Skeletal muscle tissue (tissue), 4 donors: ENCODE data around the gene USB1. TPM values are rescaled to one million over a fixed set of nuclear protein-coding genes. Genes with fewer than 3 reads are reported as not detected.

Experiments
- H3K27ac ChIP-seq: one replicate; pipeline ENCODE4 v1.7.0; 2013; ENCODE audit warnings: mild to moderate bottlenecking, low read depth, low read length, inconsistent platforms
- H3K27me3 ChIP-seq, 3 donors: one replicate each; pipeline ENCODE4 v1.7.0; 2013; ENCODE audit warnings: low read length in 3 of 3; ENCODE audit not compliant: control insufficient read depth in 3 of 3, insufficient read depth in 3 of 3
- H3K36me3 ChIP-seq, 3 donors: one replicate each; pipeline ENCODE4 v1.7.0; 2013; ENCODE audit warnings: low read length in 3 of 3; ENCODE audit not compliant: control insufficient read depth in 3 of 3, insufficient read depth in 3 of 3
- H3K4me1 ChIP-seq, 3 donors: one replicate each; pipeline ENCODE4 v1.7.0; 2013; ENCODE audit warnings: low read length in 3 of 3, mild to moderate bottlenecking in 3 of 3; ENCODE audit not compliant: control insufficient read depth in 3 of 3, insufficient read depth in 3 of 3
- H3K4me3 ChIP-seq, 3 donors: one replicate each; pipeline ENCODE4 v1.7.0; 2013; ENCODE audit warnings: low read length in 3 of 3
- H3K9ac ChIP-seq, 3 donors: one replicate each; pipeline ENCODE4 v1.7.0; 2013; ENCODE audit warnings: low read length in 3 of 3, mild to moderate bottlenecking in 3 of 3, moderate library complexity in 2 of 3, low read depth in 1 of 3
- H3K9me3 ChIP-seq, 3 donors: one replicate each; pipeline ENCODE4 v1.7.0; 2013; ENCODE audit warnings: low read length in 3 of 3; ENCODE audit not compliant: control insufficient read depth in 3 of 3
- total RNA-seq: library from RNA; depleted of rRNA; stranded (reverse); fragments of >200 nt; gene quantifications from one replicate; pipeline ENCODE4 v1.2.3, GENCODE V29; 2014
- donor health status: Osteomylitis.

The USB1 gene
- total RNA-seq, 1 donor from 2014 or later: 2.1 TPM

- Histone ChIP-seq H3K9me3 (no peaks in the 10 kb centered on the region), H3K36me3 (peaks cover 31 to 34% (median 32%) of the 10 kb centered on the region in 3 donors), H3K9ac (no peak overlapping the region), H3K4me1 (peaks cover 3 to 15% (median 3%) of the 10 kb centered on the region in 3 donors), H3K27ac (no peak overlapping the region), H3K4me3 (no peak overlapping the region), H3K27me3 (no peaks in the 10 kb centered on the region)
These were observed 7.3 kb upstream of the USB1 start for GRCh38 chr16:57993897-57994296.

GRCh38 chr16:57994361-57994760 is 6.8 kb upstream of the USB1 start:
- peak overlapping the region in 1 of 3 donors; percentile 25 for H3K9ac ChIP-seq
- peaks cover 8 to 20% (median 8%) of the 10 kb centered on the region in 3 donors for H3K4me1 ChIP-seq
- no peaks in the 10 kb centered on the region for H3K9me3 ChIP-seq
- peaks cover 31 to 34% (median 32%) of the 10 kb centered on the region in 3 donors for H3K36me3 ChIP-seq
- H3K4me3 ChIP-seq: no peak overlapping the region
- H3K27ac ChIP-seq: no peak overlapping the region
- H3K27me3 ChIP-seq: no peaks in the 10 kb centered on the region

GRCh38 chr16:57994778-57995177 is 6.4 kb upstream of the USB1 start:
- Histone ChIP-seq H3K4me1 (peaks cover 12 to 24% (median 12%) of the 10 kb centered on the region in 3 donors), H3K27ac (no peak overlapping the region), H3K36me3 (peaks cover 31 to 34% (median 32%) of the 10 kb centered on the region in 3 donors), H3K9ac (peak overlapping the region in 1 of 3 donors; percentile 25), H3K4me3 (no peak overlapping the region), H3K27me3 (no peaks in the 10 kb centered on the region), H3K9me3 (no peaks in the 10 kb centered on the region)

- Histone ChIP-seq H3K36me3 (peaks cover 31 to 34% (median 32%) of the 10 kb centered on the region in 3 donors), H3K27ac (no peak overlapping the region), H3K9ac (peak overlapping the region in 1 of 3 donors; percentile 40), H3K27me3 (no peaks in the 10 kb centered on the region), H3K4me1 (peaks cover 14 to 28% (median 15%) of the 10 kb centered on the region in 3 donors), H3K4me3 (no peak overlapping the region), H3K9me3 (no peaks in the 10 kb centered on the region)
These were observed 5.3 kb upstream of the USB1 start for GRCh38 chr16:57995721-57996405.

DNA sequence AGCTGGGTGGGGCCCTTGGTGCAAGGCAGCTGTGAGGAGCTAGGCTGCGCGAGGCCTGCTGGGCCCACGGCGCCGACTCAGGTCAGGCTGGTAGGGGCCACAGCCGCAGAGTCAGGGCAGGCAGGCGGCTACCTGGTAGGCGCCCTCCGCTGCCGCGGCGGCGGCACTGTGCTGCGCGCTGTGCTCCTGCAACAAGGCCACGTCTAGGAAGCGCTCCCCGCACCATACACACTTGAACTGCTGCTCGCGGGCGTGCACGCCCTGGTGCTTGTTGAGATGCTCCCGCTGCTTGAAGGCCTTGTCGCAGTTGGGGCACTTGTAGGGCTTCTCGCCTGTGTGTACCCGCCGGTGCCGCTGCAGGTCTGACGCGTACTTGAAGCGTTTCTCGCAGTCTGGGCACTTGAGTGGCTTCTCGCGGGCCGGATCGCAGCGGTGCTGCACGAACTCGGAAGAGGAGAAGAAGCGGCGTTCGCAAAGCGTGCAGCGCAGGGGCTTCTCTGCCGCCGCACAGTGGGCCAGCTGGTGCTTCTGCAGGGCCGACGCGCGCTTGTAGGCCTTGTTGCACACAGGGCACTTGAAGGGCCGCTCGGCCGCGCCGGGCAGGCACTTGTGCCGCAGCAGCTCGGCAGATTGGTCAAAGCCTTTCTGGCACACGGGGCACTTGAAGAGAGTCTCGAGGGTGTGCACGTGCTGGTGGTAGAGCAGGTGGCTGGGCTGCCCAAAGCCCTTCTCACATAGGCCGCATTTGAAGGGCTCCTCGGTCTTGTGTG is 4.6 kb upstream of the USB1 start:
- H3K4me1 ChIP-seq: peaks cover 17 to 31% (median 18%) of the 10 kb centered on the region in 3 donors
- no peaks in the 10 kb centered on the region for H3K27me3 ChIP-seq
- H3K27ac ChIP-seq: no peak overlapping the region
- no peak overlapping the region for H3K4me3 ChIP-seq
- H3K9me3 ChIP-seq: no peaks in the 10 kb centered on the region
- no peak overlapping the region for H3K9ac ChIP-seq
- peaks cover 31 to 34% (median 32%) of the 10 kb centered on the region in 3 donors for H3K36me3 ChIP-seq

GRCh38 chr16:57997176-57997527 is 4.1 kb upstream of the USB1 start:
- Histone ChIP-seq H3K9ac (no peak overlapping the region), H3K27me3 (no peaks in the 10 kb centered on the region), H3K4me1 (peaks cover 17 to 37% (median 22%) of the 10 kb centered on the region in 3 donors), H3K9me3 (no peaks in the 10 kb centered on the region), H3K27ac (no peak overlapping the region), H3K4me3 (no peak overlapping the region), H3K36me3 (peaks cover 31 to 34% (median 32%) of the 10 kb centered on the region in 3 donors)

GRCh38 chr16:57997528-57998265 is 3.5 kb upstream of the USB1 start:
- H3K27ac ChIP-seq: no peak overlapping the region
- H3K4me1 ChIP-seq: peaks cover 17 to 38% (median 22%) of the 10 kb centered on the region in 3 donors
- no peaks in the 10 kb centered on the region for H3K9me3 ChIP-seq
- H3K36me3 ChIP-seq: peaks cover 32 to 35% (median 34%) of the 10 kb centered on the region in 3 donors
- H3K4me3 ChIP-seq: no peak overlapping the region
- H3K27me3 ChIP-seq: no peaks in the 10 kb centered on the region
- no peak overlapping the region for H3K9ac ChIP-seq

GRCh38 chr16:57998486-57998885 is 2.7 kb upstream of the USB1 start:
- Histone ChIP-seq H3K9ac (peak overlapping the region in 1 of 3 donors; percentile 16), H3K4me1 (peaks cover 17 to 38% (median 22%) of the 10 kb centered on the region in 3 donors), H3K36me3 (peaks cover 33 to 35% (median 34%) of the 10 kb centered on the region in 3 donors), H3K9me3 (no peaks in the 10 kb centered on the region), H3K27ac (no peak overlapping the region), H3K27me3 (no peaks in the 10 kb centered on the region), H3K4me3 (peak overlapping the region in 1 of 3 donors; percentile 29)

- Histone ChIP-seq H3K4me1 (peaks cover 17 to 38% (median 22%) of the 10 kb centered on the region in 3 donors), H3K36me3 (peaks cover 33 to 34% (median 33%) of the 10 kb centered on the region in 3 donors), H3K27ac (no peak overlapping the region), H3K27me3 (no peaks in the 10 kb centered on the region), H3K4me3 (peak overlapping the region; percentile 29 to 69 (median 57)), H3K9ac (peak overlapping the region; percentile 72 to 91 (median 74)), H3K9me3 (no peaks in the 10 kb centered on the region)
These were observed 2.2 kb upstream of the USB1 start for GRCh38 chr16:57998992-57999365.
